A673 (cell line): ENCODE data around the gene TEX14.

Source experiments
- CTCF ChIP-seq: fragments of 300-800, 200-600 bp; sonication (generic); conservative IDR thresholded peaks from 2 replicates; pipeline ENCODE4 v1.5.1; 2017; ENCODE audit warnings: low read depth, mild to moderate bottlenecking, antibody characterized with exemption, low read length, moderate library complexity, mixed read lengths
- EZH2 ChIP-seq: fragments of 200-600 bp; sonication (generic); IDR thresholded peaks from 2 replicates; pipeline ENCODE4 v1.6.1; 2017; ENCODE audit warnings: borderline replicate concordance, low read depth, mild to moderate bottlenecking, mixed read lengths, antibody characterized with exemption, low read length; ENCODE audit not compliant: poor library complexity, severe bottlenecking

- TF ChIP-seq CTCF: no peak
- TF ChIP-seq EZH2: no peak
These were observed 105.7 kb downstream of the TEX14 start for GRCh38 chr17:58586009-58586644.
